Cerebellar nuclear complex (tissue), 1 donor: ENCODE data around the gene JAKMIP2.
A peak's percentile ranks its signal among the peaks of the same experiment; 100 is the strongest.

Experiments used
- DNase-seq, 2 experiments: peaks; one replicate each; lab custom pipeline; 2025; lab: John Stamatoyannopoulos, UW

Gene JAKMIP2

DNA sequence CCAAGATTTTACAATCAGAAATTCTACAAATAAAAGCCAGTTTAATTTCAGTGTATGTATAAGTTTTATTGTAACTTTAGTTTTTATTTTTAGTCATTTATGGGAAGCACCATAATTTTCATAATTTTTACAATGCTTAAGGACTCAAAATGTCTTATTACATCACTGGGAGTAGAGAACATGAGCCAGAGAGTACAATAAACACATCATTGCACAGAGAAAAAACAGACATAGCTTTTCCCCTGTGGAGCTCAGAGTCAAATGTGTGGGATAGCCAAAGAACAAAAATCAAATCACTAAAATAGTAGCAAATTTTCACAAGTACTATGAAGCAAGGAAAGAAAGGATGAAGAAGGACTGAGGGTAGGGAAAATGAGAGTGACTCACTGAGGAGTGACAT, 5.5 kb upstream of the JAKMIP2 start:
- no peak for DNase-seq

DNA sequence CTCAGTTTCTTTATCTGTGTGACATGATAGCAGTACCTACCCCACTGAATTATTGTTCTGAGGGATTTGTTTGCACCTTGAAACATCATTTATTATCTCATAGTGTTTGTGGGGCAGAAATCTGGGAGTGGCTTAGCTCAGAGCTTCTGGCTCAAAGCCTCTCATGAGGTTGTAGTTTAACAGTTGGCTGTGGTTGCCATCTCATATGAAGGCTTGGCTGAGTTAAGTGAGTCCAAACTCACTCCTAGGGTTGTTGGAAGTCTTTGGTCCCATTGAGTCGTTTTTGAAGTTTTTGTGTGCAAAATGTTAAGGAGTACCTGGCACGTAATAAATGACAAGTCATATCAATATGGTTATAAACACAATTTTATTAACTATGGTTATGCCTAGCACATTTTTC, 3.6 kb upstream of the JAKMIP2 start:
- DNase-seq, result no peak

DNA sequence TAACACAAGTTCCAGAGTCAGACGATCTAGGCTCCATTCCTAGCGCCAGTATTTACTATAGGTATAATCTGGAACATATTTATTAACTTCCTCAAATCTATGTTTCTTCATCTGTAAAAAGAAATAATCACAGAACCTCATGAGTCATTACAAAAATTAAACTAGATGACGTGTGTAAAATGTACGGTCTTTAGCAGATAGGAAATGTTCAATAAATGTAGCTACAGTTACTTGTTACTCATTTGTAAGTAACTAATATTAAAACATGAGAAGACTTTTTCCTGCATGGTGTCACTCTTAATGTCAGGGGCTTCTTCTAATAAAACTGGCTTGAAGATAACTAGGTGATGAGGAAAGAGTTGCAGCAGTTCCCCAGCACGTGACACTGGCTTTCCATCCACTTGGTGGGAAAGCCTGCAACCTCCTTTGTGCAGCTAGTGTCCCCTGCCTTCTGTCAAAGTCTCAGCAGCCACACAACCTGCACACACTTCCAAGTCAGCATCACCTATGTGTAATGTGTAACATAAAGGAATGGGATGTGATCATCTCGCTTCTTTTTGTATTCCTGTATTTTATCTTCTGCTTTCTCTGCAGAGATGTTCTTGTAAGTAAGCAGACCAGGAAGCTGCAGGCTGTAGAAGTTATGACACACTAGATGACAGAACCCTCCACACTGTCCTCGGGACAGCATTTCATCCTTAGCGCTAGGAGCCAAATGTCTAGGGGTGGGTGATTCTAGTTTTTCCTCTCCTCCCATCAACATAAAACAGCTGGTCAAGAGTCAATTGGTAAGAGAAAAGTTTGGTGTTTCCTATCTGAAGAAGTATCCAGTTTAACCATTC, 1.8 kb upstream of the JAKMIP2 start:
- DNase-seq, result no peak

DNA sequence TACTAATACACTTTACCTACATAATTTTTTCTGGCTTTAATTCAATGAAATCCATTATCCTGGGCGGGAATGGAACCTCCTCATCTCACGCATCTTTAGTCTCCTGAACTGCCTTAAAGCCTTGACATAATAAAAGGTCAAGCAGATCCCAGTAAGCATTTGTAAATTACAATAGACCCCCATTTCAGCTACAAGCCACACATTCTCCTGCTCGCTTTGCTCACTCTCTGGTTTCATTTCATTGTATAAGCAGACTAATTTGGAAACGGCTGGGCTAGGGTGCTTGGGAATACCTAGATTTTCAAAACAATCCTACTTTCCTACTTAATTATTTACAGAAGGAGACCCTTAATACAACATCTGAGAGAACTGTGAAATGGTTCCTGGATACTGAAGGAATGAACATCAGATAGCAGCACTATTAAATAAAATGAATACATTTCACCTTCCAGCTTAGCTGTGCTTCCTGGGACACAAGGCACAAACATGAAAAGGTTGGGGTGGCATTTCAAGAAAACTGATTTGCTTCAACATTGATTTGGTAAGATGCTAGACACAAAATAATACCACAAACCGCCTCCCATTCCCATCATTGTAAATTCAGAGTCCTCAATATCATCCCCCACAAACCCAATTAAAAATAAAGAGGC, 1.5 kb downstream of the JAKMIP2 start:
- no peak for DNase-seq

DNA sequence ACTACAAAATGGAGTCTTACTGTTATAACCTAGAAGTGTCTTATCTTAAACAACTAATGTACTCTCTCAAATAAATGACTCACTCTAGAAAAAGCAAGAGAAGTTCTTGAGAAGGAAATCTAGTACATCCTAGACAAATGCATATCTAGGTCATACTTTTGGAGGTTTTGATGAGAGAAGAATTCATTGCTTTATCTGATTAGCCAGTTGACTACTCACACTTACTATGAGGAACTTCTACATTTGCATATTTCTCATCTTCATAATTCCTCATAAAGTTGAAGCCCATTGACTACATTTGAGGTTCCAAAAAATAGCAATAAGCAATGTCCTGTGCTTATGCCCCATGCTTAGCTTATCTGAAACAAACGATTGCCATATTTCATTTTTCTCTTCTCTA, 2.8 kb downstream of the JAKMIP2 start:
- no peak for DNase-seq

DNA sequence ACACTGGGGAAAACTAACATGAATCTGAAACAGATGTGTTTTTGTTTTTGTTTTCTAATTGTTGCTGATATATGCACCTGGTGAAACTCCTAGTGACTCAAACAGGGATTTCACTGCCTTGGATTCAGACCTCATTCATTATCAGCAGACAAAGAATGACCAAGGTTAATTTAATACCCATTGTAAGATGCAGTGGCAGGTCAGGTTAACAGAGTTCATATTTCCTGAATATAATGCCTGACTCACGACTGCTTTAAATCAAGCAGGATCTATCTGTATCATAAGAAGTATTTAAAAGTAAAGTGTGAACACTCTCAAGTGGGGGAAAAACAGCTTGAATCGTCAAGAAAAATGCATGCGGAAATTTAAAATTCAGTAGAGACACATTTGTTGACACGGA, 5.5 kb downstream of the JAKMIP2 start:
- no peak for DNase-seq

DNA sequence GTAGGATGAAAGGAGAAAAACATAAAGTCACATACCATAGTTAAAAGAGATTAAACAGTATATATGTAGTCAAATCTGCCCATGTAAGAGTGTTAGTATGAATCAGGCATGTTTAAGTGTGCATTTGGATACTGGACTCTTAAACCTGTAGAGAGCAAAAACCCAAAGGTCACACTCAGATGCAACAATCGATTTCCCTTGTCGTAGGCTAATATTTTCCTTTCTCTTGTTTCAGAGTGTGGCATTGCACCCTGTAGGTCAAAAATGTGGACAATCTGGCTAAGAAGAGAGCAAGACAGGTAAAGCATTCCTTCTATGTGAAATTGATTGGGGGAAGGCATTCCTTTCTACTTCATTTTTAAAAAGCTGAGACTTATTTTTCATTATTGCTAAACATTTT, 8.9 kb downstream of the JAKMIP2 start:
- DNase-seq, result no peak

DNA sequence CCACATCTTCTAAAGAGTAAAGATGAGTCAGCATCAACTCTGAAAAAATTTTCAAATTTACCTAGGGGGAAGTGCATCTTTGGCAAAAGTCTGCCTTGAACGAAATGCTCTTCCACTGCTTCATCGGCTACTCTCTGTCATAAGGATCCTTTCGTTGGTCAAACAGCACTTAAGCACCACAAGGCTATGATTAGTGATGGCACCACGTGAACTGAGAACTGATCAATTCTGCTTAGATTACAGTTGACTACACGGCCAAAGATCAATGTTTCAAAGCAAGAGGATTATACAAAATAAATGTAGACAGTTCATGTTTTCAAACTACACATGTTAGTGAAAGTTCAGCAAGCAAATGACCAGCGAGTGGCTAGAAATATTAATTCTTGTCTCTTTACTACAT, 9.4 kb downstream of the JAKMIP2 start:
- no peak for DNase-seq

DNA sequence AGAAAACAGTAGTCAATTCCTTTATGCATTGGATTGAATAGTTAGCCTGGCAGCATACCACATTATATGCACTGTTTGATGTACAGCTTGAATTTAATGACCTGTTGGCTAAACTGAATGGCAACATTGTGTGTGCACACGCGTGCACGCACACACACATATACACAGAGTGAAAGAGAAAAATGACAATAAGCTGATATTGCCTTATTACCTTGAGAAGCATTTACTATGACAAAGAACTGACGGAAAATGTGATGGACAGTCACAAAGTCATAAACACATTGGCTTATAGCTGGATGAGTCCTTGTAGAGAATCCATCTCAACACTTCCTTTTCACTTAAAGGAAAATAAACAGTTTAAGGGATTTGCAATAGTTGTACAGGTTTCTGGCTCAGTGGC, 15.5 kb downstream of the JAKMIP2 start:
- no peak for DNase-seq

DNA sequence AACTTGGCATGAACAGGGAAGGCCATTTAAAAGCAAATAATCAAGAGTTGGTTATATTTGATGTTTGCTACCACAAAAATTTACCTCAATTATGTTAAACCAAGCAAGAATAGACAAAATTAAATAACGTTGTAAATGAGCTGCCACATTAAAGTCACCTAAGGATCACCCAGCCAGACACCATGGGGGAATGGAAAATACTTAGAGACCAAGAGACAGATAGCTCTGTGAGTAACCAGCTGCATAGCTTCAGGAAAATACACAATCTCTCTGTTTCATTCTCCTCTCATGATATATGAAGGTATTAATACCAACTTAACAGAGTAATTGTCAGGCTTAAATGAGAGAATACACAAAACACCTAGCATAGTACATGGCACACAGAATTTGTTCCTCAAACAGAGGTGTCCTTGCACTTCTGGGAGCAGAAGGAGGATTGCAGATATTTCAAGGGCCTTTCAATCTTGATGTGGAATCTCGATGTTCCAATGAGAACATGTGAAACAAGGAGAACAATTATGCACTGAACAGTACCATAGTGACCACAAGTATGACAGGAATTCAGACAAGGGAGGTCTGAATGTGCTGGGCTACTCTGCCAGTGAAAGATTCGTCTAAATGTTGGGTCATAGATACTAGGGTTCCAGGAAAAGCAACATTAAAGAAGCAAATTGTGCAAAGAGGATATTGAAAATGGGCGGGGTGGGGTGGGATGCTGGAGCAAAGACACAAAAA, 18.6 kb downstream of the JAKMIP2 start:
- DNase-seq, result no peak

DNA sequence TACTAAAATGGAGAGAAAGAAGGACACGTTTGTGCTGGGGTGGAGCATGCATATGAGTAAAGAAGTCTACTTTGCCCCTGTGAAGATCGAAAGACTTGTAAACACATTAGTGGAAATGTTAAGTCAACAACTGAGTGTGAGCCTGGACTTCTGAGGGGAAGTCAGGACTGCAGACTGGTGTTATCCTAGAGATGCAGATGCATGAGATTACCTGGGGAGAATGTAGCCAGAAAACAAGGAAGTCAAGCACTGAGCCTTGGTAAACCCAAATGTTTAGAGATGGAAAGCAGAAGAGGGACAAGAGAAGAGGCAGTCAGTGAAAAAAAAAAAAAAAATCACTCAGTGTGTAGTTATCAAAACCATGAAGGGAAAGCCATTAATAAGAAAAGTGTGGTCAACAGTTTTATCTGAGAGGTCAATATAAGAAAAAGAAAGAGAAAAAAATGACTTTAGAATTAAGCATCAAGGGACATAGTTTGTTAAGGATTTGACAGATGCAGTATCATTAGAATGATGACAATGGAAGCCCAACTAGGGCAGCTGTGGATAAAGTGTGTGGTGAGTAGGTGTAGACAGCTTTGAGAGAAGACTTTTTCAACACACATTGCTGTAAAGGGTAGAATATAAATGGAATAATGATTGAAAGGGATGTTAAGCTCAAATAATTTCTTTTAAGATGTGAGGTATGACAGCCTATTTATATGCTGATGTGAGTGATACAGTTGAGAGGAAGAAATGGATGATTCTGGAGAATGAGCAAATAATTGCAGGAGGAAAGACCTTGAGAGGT, 22.2 kb downstream of the JAKMIP2 start:
- DNase-seq, result no peak

DNA sequence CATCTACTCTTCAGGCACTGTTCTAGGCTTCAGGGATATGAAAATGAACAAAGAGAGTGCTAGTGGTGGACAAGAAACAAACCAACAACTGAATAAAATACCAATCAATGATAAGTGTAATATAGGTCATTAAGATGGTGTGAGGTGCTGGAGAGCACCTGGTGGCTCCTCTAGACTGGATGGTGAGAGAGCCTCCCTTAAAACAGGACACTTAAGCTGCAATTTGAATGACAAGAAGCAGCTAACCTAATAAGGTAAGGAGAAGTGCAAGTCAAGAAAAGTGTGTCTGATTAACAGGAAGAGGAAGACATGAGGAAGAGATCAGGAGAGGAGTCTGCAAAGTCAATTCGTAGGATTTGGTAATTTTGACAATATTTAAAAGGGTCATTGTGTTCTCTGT, 23.1 kb downstream of the JAKMIP2 start:
- DNase-seq, result no peak

DNA sequence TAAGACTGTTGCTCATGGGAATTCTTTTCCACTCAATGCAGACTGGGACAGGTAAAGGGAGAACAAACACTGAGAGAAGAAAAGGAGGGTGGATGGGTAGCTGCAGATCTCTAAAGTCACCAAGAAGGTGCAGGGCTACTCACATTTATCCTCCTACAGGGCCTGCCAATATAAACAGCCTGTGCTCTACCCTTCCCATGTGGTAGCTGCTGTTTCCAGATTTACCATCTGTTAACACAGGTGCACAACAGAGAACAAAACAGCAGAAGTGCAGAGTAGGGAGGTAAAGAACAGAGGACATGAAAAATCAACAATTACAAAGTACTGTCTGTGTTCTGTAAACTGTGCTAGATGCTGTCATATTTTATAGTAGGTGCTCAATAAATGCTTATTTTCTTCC, 26.0 kb downstream of the JAKMIP2 start:
- DNase-seq, result peak; percentile 75 to 91

DNA sequence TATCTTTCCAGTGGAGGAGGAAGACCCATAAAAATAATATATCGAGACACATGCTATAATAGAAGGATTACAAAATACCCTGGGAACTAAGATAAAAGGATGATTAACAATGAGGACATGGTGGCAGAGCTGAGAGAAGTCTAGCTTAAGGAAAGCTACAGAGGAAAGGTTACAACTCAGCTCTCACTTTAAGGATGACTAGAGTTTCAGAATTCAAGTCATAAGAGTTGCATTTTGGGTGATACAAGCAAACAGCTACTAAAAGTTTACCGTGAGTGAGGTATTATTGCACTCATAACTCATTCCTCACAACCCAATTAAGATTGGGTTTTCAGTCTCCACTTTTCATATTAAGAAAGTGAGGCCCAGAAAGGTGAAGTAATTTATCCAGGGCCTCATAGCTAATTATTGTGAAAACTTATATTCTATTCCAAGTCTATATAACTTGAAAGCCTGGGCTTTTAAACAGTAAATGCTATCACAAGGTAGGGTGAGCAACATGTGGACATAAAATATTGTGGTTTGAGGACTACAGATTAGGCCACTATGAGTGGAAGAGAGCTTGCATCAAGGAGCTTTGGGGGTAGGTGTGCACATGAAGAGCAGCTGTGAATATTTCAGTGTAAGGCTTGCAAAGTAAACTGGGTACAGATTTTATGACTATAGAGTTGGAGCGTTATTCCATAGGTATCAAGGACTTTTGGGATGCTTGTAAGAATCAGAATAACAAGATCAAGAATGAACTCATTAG, 28.0 kb downstream of the JAKMIP2 start:
- no peak for DNase-seq

DNA sequence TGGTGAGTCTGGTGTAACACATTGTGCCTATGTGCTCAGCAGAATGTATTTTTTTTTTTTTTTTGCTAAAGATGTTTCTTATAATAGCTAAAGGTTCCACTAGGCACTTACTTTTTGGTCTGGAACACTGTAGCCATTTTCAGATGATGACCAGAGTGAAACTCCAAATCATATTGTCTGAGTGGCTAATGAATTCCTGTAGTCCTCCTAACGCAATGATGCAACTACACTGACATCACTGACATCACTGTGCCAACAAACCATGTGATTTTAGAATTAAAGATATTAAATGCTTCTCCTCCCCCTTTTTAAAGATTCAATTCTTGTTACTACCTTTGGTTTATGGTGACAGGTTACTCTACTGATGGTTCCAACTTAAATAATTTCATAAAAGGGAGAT, 28.8 kb downstream of the JAKMIP2 start:
- DNase-seq, result no peak

DNA sequence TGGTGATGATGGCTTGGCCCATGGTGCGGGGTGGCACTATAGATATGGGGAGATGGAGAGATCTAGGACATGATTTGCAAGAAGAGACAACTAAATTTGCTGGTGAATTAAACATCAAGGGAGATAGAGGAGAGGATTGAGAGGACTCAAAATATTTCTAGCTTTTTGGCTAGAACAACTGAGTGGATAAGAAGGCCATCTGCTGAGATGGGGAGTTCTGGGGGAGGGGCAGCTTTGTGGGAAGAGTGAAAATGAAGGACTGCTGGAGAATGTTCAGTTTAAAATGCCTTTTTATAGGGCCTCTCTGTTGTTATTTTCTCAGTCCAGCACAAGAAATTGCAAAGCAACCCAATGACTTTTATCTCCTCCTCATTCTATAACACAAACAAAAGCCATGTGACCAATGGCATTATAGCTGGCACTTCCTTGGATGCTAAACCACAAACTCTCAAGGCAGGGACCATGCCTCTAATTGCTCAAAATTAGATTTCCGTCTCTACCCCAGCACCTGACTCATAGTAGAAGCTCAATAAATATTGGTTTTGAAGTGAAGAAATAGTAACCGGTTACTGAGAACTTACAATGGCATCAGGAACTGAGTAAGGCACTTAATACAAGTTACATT, 29.8 kb downstream of the JAKMIP2 start:
- DNase-seq, result peak; percentile 44 to 82

DNA sequence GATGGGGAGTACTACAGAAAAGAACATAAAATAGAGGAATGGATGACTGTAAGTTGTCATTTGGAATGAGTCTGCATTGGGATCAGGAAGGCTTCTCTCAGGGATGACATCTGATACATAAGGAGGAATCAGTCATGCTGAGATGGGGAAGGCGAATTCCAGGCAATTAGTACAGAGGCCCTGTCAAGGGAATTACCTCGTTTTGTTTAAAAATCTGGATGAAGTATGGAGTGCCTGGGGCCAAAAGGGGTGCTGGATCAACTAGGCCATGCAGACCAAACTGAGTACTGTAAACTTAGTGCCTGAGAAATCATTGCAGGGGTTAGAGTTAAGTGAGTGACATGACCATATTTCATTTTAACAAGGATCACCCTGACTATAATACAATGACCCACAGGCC, 30.5 kb downstream of the JAKMIP2 start:
- DNase-seq, result no peak

DNA sequence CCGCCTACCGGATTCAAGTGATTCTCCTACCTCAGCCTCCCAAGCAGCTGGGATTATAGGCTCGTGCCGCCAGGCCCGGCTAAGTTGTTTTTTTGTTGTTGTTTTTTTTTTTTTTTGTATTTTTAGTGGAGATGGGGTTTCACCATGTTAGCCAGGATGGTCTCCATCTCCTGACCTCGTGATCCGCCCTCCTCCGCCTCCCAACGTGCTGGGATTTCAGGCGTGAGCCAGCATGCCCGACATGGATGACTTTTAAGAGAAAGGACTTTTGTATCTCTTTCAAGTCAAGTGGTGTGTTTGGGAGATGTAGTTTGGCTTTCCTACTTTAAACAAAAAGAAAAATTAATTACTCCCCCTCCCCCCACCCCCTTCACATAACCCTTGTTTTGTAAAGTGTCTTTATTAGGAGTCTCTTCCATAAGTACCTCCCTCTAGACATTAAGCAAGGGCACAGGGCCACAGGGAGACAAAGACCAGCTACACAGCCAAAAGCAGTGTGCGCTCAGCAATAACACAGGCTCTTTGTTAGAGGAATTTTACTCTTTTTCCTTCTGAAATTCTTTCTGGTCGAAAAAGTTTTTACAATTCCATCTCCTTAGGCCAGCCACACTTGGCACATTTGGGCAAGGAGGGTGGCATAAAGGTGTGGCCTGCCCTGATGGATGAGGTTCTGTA, 31.2 kb downstream of the JAKMIP2 start:
- DNase-seq, result no peak

DNA sequence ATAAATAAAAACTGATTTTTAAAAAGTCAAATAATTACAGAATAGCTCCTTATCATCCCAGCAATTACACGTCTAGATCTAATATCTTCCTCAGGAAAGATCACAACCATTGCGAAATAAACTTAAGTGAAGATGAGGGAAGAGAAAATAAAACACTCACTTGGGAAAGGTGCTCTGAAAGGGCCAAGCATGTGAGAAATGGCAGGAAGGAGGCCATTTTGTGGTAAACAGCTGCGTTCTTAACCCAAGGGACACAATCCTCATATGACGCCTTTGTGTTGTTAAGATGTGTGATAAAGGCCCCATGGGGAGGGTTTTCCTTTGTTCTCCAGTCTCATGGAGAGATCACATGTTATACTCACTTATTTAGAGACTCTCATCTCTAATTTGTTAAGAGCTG, 32.5 kb downstream of the JAKMIP2 start:
- no peak for DNase-seq

DNA sequence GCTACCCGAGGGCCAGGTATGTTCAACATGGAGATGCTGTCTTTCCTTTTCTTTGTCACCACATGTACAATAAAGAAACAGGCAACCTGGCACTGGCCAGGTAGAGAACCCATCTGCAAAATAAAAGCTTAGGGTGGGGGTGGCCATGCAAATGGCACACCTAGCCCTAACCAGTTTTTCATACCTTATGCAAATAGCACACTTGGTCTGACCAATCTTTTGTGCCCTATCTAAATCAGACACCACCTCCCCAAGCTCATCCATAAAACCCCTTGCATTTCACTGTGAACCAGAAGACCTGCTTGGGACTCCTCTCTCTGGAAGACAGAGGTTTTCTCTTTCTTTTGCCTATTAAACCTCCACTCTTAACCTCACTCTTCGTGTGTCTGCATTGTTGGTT, 33.9 kb downstream of the JAKMIP2 start:
- DNase-seq, result no peak
